Progenitor cell of endocrine pancreas (in vitro differentiated cells): ENCODE results near the gene PRXL2B. TPM values are rescaled to one million over a fixed set of nuclear protein-coding genes. Genes with fewer than 3 reads are reported as not detected.
"Not testable (repeated sequence)": the region's sequence is repeated elsewhere in the genome, so short reads cannot be mapped to it uniquely, and the experiment has no call there.

Source experiments
- DNase-seq: peaks from one replicate; pipeline ENCODE4 v3.0.0; 2021; ENCODE audit warnings: low spot score; ENCODE audit not compliant: unreplicated experiment
- H3K27ac Mint-ChIP-seq: 2 replicates; pipeline ENCODE4 v1.8.0; 2021; ENCODE audit warnings: mild to moderate bottlenecking, moderate library complexity, mixed read lengths
- H3K27me3 Mint-ChIP-seq: 2 replicates; pipeline ENCODE4 v1.8.0; 2021; ENCODE audit warnings: mixed read lengths
- H3K36me3 Mint-ChIP-seq: 2 replicates; pipeline ENCODE4 v1.8.0; 2022; ENCODE audit warnings: mixed read lengths; ENCODE audit not compliant: insufficient read depth
- H3K4me1 Mint-ChIP-seq: 2 replicates; pipeline ENCODE4 v1.8.0; 2021; ENCODE audit warnings: low read depth, mixed read lengths
- H3K4me3 Mint-ChIP-seq: 2 replicates; pipeline ENCODE4 v1.8.0; 2021; ENCODE audit warnings: low read depth, mild to moderate bottlenecking, moderate library complexity, mixed read lengths
- H3K9me3 Mint-ChIP-seq: 2 replicates; pipeline ENCODE4 v1.8.0; 2021; ENCODE audit warnings: low read depth, mixed read lengths
- total RNA-seq: library from RNA; stranded (reverse); gene quantifications from 2 replicates; pipeline ENCODE4 v1.2.1, GENCODE V29; 2021
- TF ChIP-seq, protein P1 (sequence below): fragments of 200-600 bp; sonication (generic); IDR thresholded peaks from one replicate; pipeline ENCODE4 v1.5.0; 2021; ENCODE audit warnings: antibody characterized with exemption, mild to moderate bottlenecking; ENCODE audit not compliant: unreplicated experiment

The PRXL2B gene
- total RNA-seq, 1 donor from 2014 or later = 36.4 TPM

DNA sequence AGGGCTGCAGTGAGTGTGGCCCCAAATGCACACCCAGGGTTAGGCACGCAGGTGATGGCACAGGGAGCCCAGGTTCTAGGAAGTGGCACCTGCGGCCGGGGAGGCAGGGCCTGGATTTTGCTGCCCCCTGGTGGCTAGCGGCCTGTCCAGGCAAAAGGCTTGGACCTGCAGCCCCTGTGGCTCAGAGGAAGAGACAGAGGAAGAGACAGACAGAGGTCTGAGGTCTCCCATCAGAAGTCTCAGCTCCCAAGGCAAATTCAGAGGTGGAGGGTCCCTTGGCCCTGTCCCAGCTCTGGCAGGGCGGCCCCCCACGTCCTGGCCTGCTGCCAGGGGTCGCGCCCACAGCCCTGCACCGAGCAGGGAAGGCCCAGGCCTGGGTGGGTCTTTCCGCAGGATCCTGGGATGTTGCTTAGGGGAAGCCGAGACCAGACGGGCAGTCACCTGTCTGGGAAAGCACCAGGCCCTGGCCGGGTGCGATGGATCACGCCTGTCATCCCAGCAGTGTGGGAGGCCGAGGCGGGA lies 38.4 kb upstream of the PRXL2B start:
- Mint-ChIP-seq H3K4me1 (peaks cover 13% of the 10 kb centered on the region), H3K4me3 (no peak overlapping the region), H3K27ac (no peak overlapping the region), H3K9me3 (no peaks in the 10 kb centered on the region), H3K27me3 (no peaks in the 10 kb centered on the region), H3K36me3 (no peaks in the 10 kb centered on the region)
- TF ChIP-seq, protein P1, sequence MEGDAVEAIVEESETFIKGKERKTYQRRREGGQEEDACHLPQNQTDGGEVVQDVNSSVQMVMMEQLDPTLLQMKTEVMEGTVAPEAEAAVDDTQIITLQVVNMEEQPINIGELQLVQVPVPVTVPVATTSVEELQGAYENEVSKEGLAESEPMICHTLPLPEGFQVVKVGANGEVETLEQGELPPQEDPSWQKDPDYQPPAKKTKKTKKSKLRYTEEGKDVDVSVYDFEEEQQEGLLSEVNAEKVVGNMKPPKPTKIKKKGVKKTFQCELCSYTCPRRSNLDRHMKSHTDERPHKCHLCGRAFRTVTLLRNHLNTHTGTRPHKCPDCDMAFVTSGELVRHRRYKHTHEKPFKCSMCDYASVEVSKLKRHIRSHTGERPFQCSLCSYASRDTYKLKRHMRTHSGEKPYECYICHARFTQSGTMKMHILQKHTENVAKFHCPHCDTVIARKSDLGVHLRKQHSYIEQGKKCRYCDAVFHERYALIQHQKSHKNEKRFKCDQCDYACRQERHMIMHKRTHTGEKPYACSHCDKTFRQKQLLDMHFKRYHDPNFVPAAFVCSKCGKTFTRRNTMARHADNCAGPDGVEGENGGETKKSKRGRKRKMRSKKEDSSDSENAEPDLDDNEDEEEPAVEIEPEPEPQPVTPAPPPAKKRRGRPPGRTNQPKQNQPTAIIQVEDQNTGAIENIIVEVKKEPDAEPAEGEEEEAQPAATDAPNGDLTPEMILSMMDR = peak; percentile 86
- peak; percentile 71 for DNase-seq

DNA sequence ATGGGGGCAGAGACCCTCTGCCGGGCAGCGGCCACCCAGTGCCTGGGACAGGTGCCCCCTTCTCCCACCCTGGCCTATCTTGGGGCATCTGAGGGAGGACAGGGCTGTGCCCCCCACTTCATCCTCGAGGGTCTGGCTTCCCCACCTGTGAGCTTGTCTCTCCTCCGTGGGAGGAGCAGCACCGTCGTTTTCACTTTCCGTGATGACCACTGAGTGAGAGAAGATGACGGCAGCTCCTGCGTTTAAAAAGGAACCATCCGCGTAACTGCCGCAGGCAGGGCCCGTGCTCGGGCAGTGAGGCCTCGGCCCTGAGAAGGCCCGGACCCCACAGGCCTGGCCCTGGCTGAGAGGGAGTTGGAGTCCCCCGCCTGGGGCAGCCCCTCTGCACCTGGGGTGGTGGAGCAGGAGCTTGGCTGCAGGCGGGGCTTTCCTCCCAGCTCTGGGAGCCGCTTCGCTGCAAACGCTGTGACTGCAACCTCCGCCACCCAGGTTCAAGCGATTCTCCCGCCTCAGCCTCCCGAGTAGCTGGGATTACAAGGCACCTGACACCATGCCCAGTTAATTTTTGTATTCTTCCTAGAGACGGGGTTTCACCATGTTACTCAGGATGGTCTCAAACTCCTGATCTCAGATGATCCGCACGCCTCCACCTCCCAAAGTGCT lies 37.1 kb upstream of the PRXL2B start:
- H3K9me3 Mint-ChIP-seq, H3K27me3 Mint-ChIP-seq, H3K27ac Mint-ChIP-seq, H3K4me1 Mint-ChIP-seq, H3K4me3 Mint-ChIP-seq, DNase-seq, H3K36me3 Mint-ChIP-seq: not testable (repeated sequence)

DNA sequence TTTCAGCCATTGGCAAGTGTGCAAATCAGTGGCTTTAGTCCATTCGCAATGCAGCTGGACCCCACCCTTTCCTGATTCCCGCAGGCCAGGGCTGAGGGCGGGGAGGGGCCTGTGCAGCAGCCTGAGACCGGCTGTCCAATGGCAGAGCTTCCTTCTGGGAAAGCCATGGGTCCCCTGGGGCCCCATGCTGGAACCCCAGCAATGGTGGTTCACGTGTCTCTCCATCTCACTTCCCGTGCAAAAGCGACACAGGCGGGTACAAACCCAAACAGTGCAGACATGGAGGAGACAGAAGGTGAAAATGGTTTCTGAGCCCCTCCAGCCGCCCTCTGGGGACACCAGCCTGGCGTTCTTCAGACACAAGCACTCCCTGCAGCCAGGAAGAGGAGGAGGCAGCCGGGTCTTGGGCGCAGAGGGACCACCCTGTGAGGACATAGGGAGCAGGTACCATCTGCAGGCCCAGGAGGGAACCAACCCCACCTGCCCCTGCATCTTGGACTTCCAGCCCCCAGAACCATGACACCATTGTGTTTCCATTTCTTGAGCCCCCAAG lies 36.2 kb upstream of the PRXL2B start:
- not testable (repeated sequence) for H3K27me3 Mint-ChIP-seq, DNase-seq, H3K4me1 Mint-ChIP-seq, H3K9me3 Mint-ChIP-seq, H3K36me3 Mint-ChIP-seq, H3K27ac Mint-ChIP-seq, H3K4me3 Mint-ChIP-seq

DNA sequence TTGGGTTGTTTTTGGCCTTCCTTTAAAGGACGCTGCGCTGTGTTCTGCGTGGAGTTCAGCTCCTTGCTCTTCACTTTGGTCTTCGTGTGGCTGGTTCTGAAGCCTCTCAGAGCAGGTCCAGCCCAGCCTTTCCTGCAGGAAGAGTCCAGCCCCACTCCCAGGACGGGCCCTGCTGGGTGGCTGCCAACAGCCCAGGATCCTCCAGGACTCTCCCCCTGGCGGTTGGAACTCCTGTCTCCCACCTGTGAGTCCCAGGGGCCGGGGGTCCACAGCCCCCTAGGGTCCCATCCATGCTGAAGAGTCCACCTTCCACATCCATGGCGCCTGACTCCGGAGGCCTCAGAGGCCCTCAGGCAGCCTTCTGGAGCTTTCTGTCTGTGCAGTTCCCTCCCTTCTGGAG lies 35.0 kb upstream of the PRXL2B start:
- not testable (repeated sequence) for H3K4me1 Mint-ChIP-seq, H3K4me3 Mint-ChIP-seq, DNase-seq, H3K9me3 Mint-ChIP-seq, H3K27ac Mint-ChIP-seq, H3K27me3 Mint-ChIP-seq, H3K36me3 Mint-ChIP-seq

DNA sequence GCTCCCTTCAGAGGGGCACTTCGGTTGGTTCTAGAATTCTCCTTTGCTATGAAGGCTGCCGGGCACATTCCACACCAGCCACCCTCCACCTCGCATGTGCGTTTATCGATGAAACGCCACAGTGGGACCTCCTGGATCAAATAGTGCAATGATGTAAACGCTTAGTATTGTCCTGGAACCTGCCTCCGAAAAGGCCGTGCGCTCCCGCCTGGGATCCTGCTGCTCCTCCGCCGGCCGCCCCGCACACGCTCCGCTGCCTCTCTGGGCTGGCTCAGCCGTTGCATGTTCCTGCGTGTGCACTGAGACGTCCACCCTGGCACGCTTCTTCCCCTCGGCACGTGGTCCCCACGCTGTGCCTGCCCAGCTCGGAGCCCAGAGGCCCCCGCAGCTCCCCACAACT lies 34.4 kb upstream of the PRXL2B start:
- Mint-ChIP-seq H3K27me3 (peaks cover 3% of the 10 kb centered on the region), H3K4me1 (peaks cover 6% of the 10 kb centered on the region), H3K9me3 (no peaks in the 10 kb centered on the region), H3K27ac (no peak overlapping the region), H3K36me3 (no peaks in the 10 kb centered on the region), H3K4me3 (no peak overlapping the region)
- DNase-seq = no peak
- TF ChIP-seq, protein P1 = no peak

DNA sequence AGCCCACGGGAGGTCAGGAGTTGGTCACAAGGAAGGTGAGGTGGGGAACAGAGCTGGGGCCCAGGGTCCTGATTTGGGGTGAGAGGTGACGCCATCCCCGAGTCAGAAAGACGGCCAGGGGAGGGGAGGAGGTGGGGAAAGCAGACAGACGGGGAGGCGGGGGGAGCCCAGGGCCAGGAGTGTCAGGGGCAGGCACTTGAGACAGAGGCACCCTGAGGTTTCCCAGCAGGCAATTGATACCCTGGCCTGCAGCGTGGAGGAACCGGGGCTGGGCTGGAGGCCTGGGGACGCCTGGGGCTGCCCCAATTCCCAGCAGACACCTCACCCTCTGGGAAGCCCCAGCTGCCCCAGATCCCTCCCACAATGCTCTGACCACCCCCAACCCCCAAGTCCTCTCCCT lies 33.5 kb upstream of the PRXL2B start:
- not testable (repeated sequence) for H3K9me3 Mint-ChIP-seq, H3K36me3 Mint-ChIP-seq, H3K4me3 Mint-ChIP-seq, H3K4me1 Mint-ChIP-seq, H3K27me3 Mint-ChIP-seq, DNase-seq, H3K27ac Mint-ChIP-seq

DNA sequence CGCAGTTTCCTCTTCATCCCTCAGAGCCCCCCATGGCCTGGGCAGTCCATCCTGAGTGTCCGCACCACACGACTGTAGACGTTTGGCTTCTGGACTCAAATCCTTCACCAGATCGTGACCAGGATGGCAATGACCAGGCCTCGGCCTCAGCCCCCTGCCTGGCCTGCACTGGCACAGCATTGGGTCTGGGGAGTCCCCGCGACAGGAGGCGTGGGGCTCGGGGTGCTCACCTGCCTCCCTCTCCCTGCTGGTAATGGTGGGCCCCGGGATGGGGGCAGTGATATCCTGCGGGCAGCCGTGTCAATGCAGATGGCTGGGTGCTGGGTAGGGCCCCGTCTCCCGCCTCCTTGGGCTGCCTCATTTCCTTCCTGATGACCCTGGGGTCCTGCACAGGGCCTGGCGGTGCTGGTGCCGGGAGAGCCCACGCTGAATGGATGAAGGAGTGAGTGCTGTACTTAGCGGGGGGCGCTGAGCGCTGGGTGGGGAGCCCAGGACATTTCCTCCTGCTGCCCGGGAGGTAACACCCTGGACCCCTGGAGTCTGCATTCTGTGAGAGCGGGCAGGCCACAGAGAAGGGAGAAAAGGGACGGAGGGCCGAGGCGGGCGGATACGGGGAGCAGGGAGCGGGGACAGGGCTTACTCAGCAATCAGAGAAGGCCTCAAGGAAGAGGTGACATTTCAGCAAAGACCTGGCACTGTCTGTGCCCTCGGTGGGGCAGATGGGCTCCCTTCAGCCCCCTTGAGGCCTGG lies 32.5 kb upstream of the PRXL2B start:
- DNase-seq = no peak
- TF ChIP-seq, protein P1 = no peak
- Mint-ChIP-seq H3K27ac (no peak overlapping the region), H3K9me3 (no peaks in the 10 kb centered on the region), H3K4me1 (peaks cover 4% of the 10 kb centered on the region), H3K36me3 (no peaks in the 10 kb centered on the region), H3K4me3 (no peak overlapping the region), H3K27me3 (peaks cover 3% of the 10 kb centered on the region)
